Subcutaneous abdominal adipose tissue (tissue), 5 donors: ENCODE data around the gene PRPF4.

Experiments
- H3K27ac ChIP-seq: one replicate; pipeline ENCODE4 v1.7.0; 2013; ENCODE audit warnings: low read depth, mild to moderate bottlenecking, inconsistent platforms, low read length, moderate library complexity
- H3K27me3 ChIP-seq, 5 donors: one replicate each; pipeline ENCODE4 v1.7.0; 2013; ENCODE audit warnings: low read length in 5 of 5, inconsistent platforms in 1 of 5; ENCODE audit not compliant: control insufficient read depth in 5 of 5, insufficient read depth in 4 of 5
- H3K36me3 ChIP-seq, 5 donors: one replicate each; pipeline ENCODE4 v1.7.0; 2013; ENCODE audit warnings: low read length in 5 of 5; ENCODE audit not compliant: control insufficient read depth in 5 of 5, insufficient read depth in 5 of 5
- H3K4me1 ChIP-seq, 5 donors: one replicate each; pipeline ENCODE4 v1.7.0; 2013; ENCODE audit warnings: low read length in 5 of 5, mild to moderate bottlenecking in 3 of 5, moderate library complexity in 1 of 5; ENCODE audit not compliant: control insufficient read depth in 5 of 5, insufficient read depth in 5 of 5
- H3K4me3 ChIP-seq, 5 donors: one replicate each; pipeline ENCODE4 v1.7.0; 2013; ENCODE audit warnings: low read length in 5 of 5, low read depth in 1 of 5
- H3K9ac ChIP-seq, 5 donors: one replicate each; pipeline ENCODE4 v1.7.0; 2013; ENCODE audit warnings: low read length in 5 of 5, mild to moderate bottlenecking in 4 of 5, moderate library complexity in 3 of 5
- H3K9me3 ChIP-seq, 5 donors: one replicate each; pipeline ENCODE4 v1.7.0; 2013; ENCODE audit warnings: low read length in 5 of 5; ENCODE audit not compliant: control insufficient read depth in 5 of 5
- donor health status: healthy.
- donor health status: healthy.
- donor health status: healthy.
- donor health status: healthy.
- donor health status: healthy.

The PRPF4 gene

GRCh38 chr9:113261917-113262671, 13.4 kb upstream of the PRPF4 start:
- H3K4me1 ChIP-seq, result no peaks in the 10 kb centered on the region
- H3K27me3 ChIP-seq, result no peaks in the 10 kb centered on the region
- H3K36me3 ChIP-seq, result peaks cover 26 to 58% (median 47%) of the 10 kb centered on the region in 5 donors
- H3K9ac ChIP-seq, result no peak overlapping the region
- H3K9me3 ChIP-seq, result no peaks in the 10 kb centered on the region
- H3K4me3 ChIP-seq, result no peak overlapping the region
- H3K27ac ChIP-seq, result no peak overlapping the region

DNA sequence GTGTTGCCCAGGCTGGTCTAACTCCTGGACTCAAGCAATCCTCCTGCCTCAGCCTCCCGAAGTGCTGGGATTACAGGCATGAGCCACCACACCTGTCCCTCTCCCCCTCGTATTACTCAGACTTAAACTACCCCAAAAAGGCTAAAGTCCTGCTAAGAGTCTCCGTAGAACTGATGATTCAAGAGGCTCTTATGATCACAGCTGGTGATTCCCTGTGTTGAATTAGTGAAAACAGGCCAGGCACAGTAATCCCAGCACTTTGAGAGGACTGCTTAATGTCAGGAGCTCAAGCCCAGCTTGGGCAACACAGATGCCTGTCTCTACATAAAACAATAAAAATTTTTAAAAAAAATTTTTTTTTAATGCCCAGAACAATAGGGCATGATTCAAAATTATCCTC, 9.3 kb upstream of the PRPF4 start:
- H3K36me3 ChIP-seq, result peaks cover 33 to 60% (median 42%) of the 10 kb centered on the region in 5 donors
- H3K27ac ChIP-seq, result no peak overlapping the region
- H3K4me3 ChIP-seq, result no peak overlapping the region
- H3K9me3 ChIP-seq, result no peaks in the 10 kb centered on the region
- no peak overlapping the region for H3K9ac ChIP-seq
- no peaks in the 10 kb centered on the region for H3K27me3 ChIP-seq
- peaks cover 0 to 3% (median 0%) of the 10 kb centered on the region in 5 donors for H3K4me1 ChIP-seq

GRCh38 chr9:113267911-113268566, 7.4 kb upstream of the PRPF4 start:
- H3K9me3 ChIP-seq, result no peaks in the 10 kb centered on the region
- H3K4me3 ChIP-seq, result no peak overlapping the region
- H3K27me3 ChIP-seq, result no peaks in the 10 kb centered on the region
- H3K9ac ChIP-seq, result no peak overlapping the region
- peaks cover 35 to 60% (median 44%) of the 10 kb centered on the region in 5 donors for H3K36me3 ChIP-seq
- no peak overlapping the region for H3K27ac ChIP-seq
- peaks cover 0 to 3% (median 0%) of the 10 kb centered on the region in 5 donors for H3K4me1 ChIP-seq

DNA sequence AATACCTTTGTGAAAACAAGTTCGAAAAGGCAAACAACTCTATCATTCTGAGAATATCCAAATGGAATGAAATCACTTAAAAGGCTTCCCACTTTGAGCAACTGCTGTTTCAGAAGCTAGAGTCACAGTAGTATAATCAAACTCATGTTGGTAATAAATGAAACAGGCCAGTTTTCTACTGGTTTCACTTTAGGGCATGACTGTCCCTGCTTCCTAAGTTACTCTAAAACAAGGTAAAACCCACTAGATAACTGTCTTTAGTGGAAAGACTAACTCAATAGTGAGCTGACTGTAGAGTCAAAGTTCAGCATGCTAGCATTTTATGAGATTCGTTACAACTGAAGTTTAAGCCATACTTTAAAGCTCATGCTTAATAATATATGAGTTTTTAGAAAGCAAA, 6.1 kb upstream of the PRPF4 start:
- Histone ChIP-seq H3K9me3 (no peaks in the 10 kb centered on the region), H3K36me3 (peaks cover 35 to 65% (median 43%) of the 10 kb centered on the region in 5 donors), H3K9ac (no peak overlapping the region), H3K4me1 (peaks cover 0 to 6% (median 3%) of the 10 kb centered on the region in 5 donors), H3K27me3 (no peaks in the 10 kb centered on the region), H3K4me3 (no peak overlapping the region), H3K27ac (no peak overlapping the region)

DNA sequence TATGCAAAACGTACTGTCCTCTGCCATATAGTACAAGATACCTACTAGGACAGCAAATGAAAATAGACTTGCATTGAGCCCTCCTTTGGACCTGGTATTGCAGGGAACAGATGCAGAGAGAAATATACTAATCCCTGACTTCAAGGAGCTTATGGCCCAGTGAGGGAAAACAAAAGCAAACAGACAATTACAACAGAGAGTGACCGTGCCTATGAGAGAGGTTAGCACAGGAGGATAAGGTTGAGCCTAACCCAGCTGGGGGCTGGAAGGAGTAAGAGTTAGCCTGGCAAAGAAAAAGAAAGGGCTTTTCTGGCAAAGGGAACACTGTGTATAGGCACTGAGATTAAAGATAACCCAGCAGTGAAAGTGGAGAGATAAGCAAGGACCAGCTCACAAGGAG, 5.6 kb upstream of the PRPF4 start:
- Histone ChIP-seq H3K27me3 (no peaks in the 10 kb centered on the region), H3K36me3 (peaks cover 35 to 64% (median 43%) of the 10 kb centered on the region in 5 donors), H3K9me3 (no peaks in the 10 kb centered on the region), H3K27ac (no peak overlapping the region), H3K9ac (no peak overlapping the region), H3K4me3 (no peak overlapping the region), H3K4me1 (peaks cover 0 to 11% (median 8%) of the 10 kb centered on the region in 5 donors)

GRCh38 chr9:113274474-113275156, 843 bp upstream of the PRPF4 start:
- H3K9ac ChIP-seq, result peak overlapping the region; percentile 87 to 99 (median 96)
- H3K4me3 ChIP-seq, result peak overlapping the region; percentile 79 to 99 (median 91)
- peaks cover 26 to 56% (median 43%) of the 10 kb centered on the region in 5 donors for H3K36me3 ChIP-seq
- no peaks in the 10 kb centered on the region for H3K27me3 ChIP-seq
- peak overlapping the region; percentile 98 for H3K27ac ChIP-seq
- no peaks in the 10 kb centered on the region for H3K9me3 ChIP-seq
- peaks cover 4 to 22% (median 18%) of the 10 kb centered on the region in 5 donors for H3K4me1 ChIP-seq

GRCh38 chr9:113278840-113279239, 3.4 kb downstream of the PRPF4 start:
- Histone ChIP-seq H3K9ac (no peak overlapping the region), H3K4me3 (no peak overlapping the region), H3K9me3 (no peaks in the 10 kb centered on the region), H3K27ac (no peak overlapping the region), H3K36me3 (peaks cover 32 to 61% (median 52%) of the 10 kb centered on the region in 5 donors), H3K27me3 (no peaks in the 10 kb centered on the region), H3K4me1 (peaks cover 4 to 22% (median 18%) of the 10 kb centered on the region in 5 donors)

GRCh38 chr9:113281356-113281755, 5.9 kb downstream of the PRPF4 start:
- H3K4me3 ChIP-seq, result no peak overlapping the region
- peaks cover 0 to 5% (median 3%) of the 10 kb centered on the region in 5 donors for H3K4me1 ChIP-seq
- H3K27me3 ChIP-seq, result no peaks in the 10 kb centered on the region
- peaks cover 50 to 81% (median 72%) of the 10 kb centered on the region in 5 donors for H3K36me3 ChIP-seq
- H3K27ac ChIP-seq, result no peak overlapping the region
- peak overlapping the region in 1 of 5 donors; percentile 41 for H3K9ac ChIP-seq
- no peaks in the 10 kb centered on the region for H3K9me3 ChIP-seq

DNA sequence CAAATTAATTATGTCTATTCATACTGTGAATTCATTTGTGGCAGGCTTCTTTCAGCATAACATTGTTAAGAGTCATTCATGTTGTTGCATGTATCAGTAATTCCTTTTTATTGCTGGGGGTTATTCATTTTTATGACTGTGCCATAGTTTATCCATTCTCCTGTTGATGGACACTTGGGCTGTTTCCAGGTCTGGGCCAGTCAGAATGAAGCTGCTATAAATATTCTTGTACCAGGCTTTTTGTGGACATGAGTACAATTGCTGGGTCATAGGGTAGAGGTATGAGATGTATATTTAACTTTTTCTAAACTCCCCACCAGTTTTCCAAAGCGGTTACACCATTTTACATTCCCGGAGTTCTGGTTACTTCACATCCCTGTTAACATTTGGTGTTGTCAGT, 13.6 kb downstream of the PRPF4 start:
- Histone ChIP-seq H3K27me3 (no peaks in the 10 kb centered on the region), H3K36me3 (peaks cover 52 to 89% (median 82%) of the 10 kb centered on the region in 5 donors), H3K4me1 (peaks cover 0 to 2% (median 0%) of the 10 kb centered on the region in 5 donors), H3K9me3 (no peaks in the 10 kb centered on the region), H3K9ac (no peak overlapping the region), H3K4me3 (no peak overlapping the region), H3K27ac (no peak overlapping the region)
